MG63 (cell line): ENCODE results near the gene CYGB. TPM values are rescaled to one million over a fixed set of nuclear protein-coding genes. Genes with fewer than 3 reads are reported as not detected.
A peak's percentile ranks its signal among the peaks of the same experiment; 100 is the strongest.

Experiments
- DNase-seq: peaks from one replicate; pipeline ENCODE4 v3.0.0-alpha.2; 2020
- H3K27me3 ChIP-seq: fragments of 250-450 bp; sonication (Bioruptor Pico); 2 replicates; pipeline ENCODE4 v1.5.1; 2020; ENCODE audit warnings: mild to moderate bottlenecking, moderate library complexity
- H3K36me3 ChIP-seq: fragments of 250-450 bp; sonication (Bioruptor Pico); 2 replicates; pipeline ENCODE4 v1.5.1; 2020; ENCODE audit warnings: mild to moderate bottlenecking, moderate library complexity
- H3K4me3 ChIP-seq: fragments of 250-450 bp; sonication (Bioruptor Pico); 2 replicates; pipeline ENCODE4 v1.5.1; 2020; ENCODE audit warnings: mild to moderate bottlenecking, moderate library complexity
- H3K9me3 ChIP-seq: fragments of 250-450 bp; sonication (Bioruptor Pico); 2 replicates; pipeline ENCODE4 v1.5.1; 2020; ENCODE audit warnings: mild to moderate bottlenecking, moderate library complexity
- total RNA-seq: library from RNA; depleted of rRNA; stranded (reverse); fragments of >200 nt; shearing (Covaris generic); gene quantifications from 2 replicates; pipeline ENCODE4 v1.2.3, GENCODE V29; 2014; ENCODE audit warnings: low replicate concordance

CYGB gene
- total RNA-seq, 1 experiment from 2014 or later, result 14.0 TPM

DNA sequence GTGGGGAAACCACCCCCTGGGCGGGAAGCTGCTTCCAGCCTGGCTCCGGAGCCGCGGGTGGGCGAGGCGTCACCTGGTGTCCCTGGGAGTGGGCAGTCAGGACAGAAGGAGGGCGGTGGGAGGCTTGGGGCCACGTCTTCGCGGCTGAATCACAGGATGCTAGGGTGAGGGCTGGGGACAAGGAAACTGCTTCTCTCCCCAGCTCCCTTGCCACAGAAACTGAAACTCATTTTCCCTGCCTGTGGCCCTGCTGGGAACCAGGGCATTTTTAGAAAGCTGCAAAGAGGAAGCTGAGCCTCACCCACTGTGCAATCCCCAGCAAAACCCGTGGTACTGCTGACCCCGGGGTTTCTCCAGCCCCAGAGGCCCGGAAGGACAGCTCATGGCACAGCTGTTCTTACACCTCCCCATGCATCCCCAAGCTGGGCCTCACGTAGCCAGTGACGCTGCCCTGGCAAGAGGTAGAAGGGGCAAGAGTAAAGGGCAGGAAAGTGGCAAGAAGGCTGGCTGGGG, 44.5 kb downstream of the CYGB start:
- peaks cover 3% of the 10 kb centered on the region; the same call in 1 of the 2 replicates for H3K36me3 ChIP-seq
- no peak overlapping the region for H3K4me3 ChIP-seq
- no peaks in the 10 kb centered on the region for H3K27me3 ChIP-seq
- H3K9me3 ChIP-seq, result no peaks in the 10 kb centered on the region
- peak; percentile 80 for DNase-seq

DNA sequence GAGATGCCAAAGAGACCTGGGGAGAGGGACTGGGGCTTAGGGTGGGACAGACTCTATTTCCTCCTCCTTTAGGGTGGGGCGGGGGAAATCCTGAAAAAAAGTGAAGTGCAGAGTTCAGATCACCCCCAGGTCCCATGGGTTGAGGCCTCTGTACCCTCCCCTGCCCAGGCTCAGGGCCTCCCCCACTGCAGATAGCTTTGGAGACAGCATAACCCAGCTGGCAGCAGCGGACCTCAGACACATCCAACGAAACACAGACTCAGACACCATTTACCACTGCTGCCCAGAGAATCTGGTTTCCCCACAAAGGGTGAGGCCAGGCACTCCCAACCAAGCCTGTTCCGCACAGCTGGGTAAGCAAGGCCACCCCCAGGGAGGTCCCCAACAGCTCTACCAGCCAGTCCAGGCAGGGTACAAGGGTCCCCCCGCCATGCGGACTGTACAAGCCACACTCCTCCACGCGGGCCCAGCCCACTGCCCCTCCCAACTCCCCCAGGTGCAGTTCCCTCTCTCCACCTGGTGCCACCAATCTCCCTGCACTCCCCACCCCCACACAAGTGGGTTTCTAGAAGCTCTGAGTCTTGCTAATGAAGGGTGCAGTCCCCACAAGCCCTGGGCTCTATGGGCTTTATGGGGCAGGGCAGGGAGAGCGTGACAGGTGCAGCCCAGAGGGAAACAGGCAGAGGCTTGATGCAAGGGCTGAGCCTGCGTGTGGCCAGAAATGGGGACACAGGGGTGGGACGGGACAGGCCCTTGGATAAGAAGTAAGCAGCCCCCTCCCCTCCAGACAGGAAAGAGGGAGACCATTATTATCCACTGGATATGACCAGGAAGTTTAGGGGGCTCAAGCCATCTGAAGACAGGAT, 45.2 kb downstream of the CYGB start:
- peaks cover 7% of the 10 kb centered on the region; the same call in 1 of the 2 replicates for H3K36me3 ChIP-seq
- DNase-seq, result no peak
- H3K4me3 ChIP-seq, result no peak overlapping the region
- H3K9me3 ChIP-seq, result no peaks in the 10 kb centered on the region
- H3K27me3 ChIP-seq, result no peaks in the 10 kb centered on the region

DNA sequence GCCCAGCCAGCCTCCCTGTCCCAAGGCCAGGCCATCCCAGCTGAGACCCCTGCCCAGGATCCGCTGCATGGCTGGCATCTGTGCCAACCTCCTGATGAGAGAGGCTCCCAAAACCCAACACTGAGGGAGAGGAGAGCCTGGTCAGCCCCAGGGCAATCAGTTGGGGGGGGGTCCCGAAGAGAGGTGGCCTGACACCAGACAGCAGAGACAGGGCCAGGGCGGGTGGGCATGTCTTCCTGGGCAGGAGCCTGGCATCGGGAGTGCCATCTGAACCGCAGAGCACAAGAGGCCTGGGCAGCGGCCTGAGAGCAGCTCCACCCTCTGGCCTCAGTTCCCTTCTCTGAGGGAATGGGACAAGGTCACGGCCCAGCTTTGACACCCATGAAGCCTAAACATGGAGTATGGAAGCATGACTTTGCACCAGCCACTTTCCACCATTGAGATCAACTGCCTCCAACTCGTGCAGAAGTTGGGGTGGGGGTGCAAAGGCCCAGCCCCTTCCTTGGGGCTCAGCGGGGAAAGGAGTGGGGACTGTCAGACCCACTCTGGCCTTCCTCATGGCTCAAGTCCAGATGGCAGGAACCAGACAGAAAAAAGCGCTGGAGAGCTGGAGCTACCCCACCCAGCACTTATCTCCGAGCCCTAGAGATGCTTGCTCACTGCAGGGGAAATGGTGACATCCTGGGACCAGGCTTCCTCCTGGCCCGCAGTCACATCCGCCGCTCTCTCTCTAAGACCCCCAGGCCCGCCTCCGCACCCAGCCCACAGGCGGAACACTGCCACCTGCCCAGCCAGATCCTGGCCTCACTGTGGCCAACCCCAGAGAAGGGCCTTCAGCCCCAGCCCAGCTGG, 46.0 kb downstream of the CYGB start:
- Histone ChIP-seq H3K4me3 (no peak overlapping the region), H3K36me3 (peaks cover 8% of the 10 kb centered on the region; the same call in 1 of the 2 replicates), H3K27me3 (no peaks in the 10 kb centered on the region), H3K9me3 (no peaks in the 10 kb centered on the region)
- DNase-seq, result no peak

DNA sequence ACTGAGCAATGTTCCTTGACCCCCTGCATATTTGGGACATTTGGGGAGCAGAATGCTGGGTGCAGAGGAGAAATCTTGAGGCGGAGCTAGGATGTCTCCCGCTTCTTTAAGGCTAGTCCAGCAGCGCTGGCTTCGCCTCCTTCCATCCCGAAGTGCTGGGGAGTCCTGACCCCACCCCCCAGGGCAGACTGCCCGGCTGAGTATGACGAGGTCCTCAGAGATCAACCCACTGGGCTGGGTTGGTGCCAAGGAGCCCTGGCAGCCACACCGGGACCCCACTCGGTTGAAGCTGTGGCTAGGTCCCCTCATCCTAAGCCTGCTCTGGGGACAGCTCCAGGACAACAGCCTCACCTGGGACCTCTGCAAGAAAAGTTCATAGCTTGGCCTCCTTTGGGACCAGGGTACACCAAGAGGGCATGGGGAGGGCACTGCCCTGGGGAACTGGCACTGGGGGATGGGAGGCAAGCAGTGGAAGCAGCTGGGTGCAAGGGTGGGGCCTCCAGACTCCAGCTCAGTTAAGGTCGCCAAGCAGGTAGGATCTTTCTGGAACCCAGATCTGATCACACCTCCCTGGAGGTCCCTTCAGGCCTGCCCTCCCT, 47.3 kb downstream of the CYGB start:
- H3K27me3 ChIP-seq, result no peaks in the 10 kb centered on the region
- peaks cover 7% of the 10 kb centered on the region for H3K36me3 ChIP-seq
- no peak for DNase-seq
- no peak overlapping the region for H3K4me3 ChIP-seq
- no peaks in the 10 kb centered on the region for H3K9me3 ChIP-seq

DNA sequence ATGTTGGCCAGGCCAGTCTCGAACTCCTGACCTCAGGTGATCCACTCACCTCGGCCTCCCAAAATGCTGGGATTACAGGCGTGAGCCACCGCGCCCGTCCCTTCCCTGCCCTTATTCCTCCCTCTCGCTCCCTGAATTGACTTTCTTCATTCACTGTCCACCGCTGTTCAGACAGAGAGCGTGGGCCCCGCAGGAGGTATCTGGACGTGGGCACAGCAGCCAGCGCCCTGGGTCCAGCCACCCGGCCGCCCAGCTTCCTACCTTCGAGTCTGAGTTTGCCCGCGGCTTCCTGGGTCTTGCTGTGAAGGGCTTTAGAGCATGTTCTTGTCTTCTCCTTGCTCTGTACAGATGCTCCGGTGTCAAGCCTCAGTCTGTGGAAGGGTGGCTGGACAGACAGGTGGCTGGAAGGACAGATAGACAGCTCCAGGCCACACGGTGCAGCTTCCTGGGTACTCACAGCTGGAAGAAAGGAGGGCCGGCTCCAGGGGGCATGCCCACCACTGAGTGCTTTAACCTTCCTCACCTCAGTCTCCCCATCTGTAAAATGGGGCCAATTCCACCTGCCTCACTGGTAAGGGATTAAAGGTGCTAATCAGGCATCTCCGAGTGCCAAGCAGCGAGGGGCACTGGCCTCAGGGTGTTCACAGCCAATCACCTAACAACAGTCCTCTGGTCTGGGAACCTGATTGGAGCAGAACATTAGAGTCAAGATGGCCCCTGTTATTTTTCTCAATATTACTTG, 49.9 kb downstream of the CYGB start:
- no peaks in the 10 kb centered on the region for H3K27me3 ChIP-seq
- DNase-seq, result no peak
- H3K4me3 ChIP-seq, result no peak overlapping the region
- H3K36me3 ChIP-seq, result peaks cover 5% of the 10 kb centered on the region
- no peaks in the 10 kb centered on the region for H3K9me3 ChIP-seq

DNA sequence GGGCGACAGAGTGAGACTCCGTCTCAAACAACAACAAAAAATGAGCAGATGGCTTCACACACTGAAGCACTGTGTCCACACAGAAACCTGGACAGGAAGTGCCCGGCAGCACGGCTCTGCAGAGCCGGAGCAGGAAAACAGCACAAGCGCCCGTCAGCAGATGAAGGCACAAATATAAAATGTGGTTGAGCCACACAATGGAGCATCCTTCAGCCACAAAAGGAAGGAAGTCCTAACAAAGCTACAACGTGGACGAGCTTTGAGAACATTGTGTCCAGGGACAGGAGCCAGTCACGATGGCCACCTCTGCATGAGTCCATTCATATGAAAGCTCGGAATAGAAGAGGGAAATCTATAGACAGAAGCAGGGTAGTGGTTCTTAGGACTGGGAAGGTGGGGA, 51.9 kb downstream of the CYGB start:
- Histone ChIP-seq H3K36me3 (peaks cover 5% of the 10 kb centered on the region), H3K4me3 (no peak overlapping the region), H3K27me3 (no peaks in the 10 kb centered on the region), H3K9me3 (no peaks in the 10 kb centered on the region)
- DNase-seq, result no peak

DNA sequence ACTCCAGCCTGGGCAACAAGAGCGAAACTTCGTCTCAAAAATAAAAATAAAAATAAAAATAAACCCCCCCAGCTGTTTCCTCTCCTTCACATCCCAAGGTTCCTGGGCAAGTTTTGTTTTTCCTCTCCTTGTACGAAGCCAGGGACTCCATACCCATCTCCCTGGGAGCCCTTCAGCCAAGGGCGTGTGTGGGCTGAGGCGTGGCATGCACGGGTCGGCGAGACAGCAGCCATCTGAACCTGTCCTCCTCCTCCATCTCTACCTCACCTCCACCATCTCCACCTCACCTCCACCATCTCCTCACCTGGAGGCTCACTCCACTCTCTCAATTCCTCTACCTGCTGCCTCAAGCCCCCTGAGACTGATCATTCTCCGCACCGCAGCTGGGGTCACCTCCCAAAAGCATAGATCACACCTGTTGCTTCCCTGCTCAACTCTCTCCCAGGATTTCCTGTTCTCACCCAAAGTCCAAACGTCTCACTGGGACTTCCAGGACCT, 53.2 kb downstream of the CYGB start:
- Histone ChIP-seq H3K4me3 (no peak overlapping the region), H3K9me3 (no peaks in the 10 kb centered on the region), H3K27me3 (no peaks in the 10 kb centered on the region), H3K36me3 (peaks cover 5% of the 10 kb centered on the region)
- DNase-seq, result no peak

DNA sequence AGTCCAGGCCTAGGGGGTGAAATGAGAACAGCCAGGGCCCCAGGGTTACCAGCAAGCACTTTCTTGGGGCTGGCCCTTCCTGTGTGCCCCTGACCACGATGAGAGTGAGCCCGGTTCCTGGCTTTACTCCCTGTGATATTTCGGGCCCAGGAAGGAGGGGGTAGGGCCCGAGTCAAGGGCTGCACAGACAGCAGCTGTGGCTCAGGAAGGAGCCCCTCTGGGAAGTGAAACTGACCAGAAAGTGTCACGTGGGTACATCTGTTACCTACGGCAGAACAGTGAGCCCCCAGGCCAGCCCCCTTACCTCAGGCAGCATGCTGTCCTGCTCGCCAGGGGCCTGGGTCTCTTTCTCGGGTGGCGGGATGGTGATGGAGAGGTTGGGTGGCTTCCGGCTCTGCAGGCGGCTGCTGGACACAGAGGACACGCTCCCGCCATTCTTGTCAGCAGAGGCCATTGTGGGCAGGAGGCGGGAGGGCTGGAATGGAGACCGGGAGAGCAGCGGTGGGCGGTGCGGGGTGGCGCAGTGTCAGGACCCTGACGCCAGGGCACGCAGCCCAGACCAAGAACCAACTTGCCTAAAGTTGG, 56.3 kb downstream of the CYGB start:
- Histone ChIP-seq H3K36me3 (no peaks in the 10 kb centered on the region; the same call in 1 of the 2 replicates), H3K9me3 (no peaks in the 10 kb centered on the region), H3K27me3 (no peaks in the 10 kb centered on the region), H3K4me3 (no peak overlapping the region)
- DNase-seq, result no peak

DNA sequence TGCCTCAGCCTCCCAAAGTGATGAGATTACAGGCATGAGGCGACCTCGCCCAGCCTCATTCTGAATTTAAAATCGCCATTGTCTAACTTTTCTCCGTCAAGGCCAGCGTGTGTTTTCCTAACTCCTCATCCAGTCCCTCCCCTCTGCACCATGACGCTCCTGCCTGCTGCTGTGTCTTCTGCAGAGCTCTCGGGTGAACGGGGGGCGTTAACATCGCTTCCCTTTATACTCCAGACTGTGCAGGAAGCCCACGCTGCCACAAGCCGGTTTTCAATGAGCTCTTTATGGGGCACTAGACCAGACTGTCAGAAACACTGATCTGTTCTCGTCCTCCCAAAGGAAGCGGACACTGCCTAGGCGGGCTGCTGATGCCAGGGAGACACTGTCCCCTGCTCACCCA, 56.9 kb downstream of the CYGB start:
- no peaks in the 10 kb centered on the region; the same call in 1 of the 2 replicates for H3K36me3 ChIP-seq
- DNase-seq, result no peak
- H3K4me3 ChIP-seq, result no peak overlapping the region
- H3K27me3 ChIP-seq, result no peaks in the 10 kb centered on the region
- H3K9me3 ChIP-seq, result no peaks in the 10 kb centered on the region

DNA sequence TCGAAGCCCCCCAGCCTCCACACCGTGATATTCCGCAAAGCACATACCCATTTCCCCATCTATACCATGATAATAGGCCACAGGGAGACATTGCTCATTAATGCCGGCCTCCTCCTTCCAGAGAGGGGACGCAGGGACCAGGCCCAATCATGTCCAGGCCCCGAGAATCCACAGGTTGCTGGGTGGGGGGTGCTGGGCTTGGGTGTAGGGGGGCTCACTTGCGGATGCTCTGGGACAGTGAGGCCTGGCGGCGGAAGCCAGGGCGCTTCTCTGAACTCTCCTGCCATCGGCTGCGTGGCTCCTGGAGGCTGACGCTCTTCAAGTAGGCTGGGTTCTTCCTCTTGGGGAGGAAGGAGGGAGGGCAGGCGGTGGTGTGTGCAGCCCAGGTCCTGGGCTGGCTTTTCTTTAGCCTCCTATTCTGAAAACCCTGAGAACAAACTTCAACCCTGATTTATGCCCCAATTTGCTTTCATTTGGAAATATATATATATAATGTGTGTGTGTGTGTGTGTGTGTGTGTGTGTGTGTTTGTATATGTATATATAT, 57.9 kb downstream of the CYGB start:
- Histone ChIP-seq H3K36me3 (no peaks in the 10 kb centered on the region; the same call in 1 of the 2 replicates), H3K4me3 (no peak overlapping the region)
- DNase-seq, result no peak

DNA sequence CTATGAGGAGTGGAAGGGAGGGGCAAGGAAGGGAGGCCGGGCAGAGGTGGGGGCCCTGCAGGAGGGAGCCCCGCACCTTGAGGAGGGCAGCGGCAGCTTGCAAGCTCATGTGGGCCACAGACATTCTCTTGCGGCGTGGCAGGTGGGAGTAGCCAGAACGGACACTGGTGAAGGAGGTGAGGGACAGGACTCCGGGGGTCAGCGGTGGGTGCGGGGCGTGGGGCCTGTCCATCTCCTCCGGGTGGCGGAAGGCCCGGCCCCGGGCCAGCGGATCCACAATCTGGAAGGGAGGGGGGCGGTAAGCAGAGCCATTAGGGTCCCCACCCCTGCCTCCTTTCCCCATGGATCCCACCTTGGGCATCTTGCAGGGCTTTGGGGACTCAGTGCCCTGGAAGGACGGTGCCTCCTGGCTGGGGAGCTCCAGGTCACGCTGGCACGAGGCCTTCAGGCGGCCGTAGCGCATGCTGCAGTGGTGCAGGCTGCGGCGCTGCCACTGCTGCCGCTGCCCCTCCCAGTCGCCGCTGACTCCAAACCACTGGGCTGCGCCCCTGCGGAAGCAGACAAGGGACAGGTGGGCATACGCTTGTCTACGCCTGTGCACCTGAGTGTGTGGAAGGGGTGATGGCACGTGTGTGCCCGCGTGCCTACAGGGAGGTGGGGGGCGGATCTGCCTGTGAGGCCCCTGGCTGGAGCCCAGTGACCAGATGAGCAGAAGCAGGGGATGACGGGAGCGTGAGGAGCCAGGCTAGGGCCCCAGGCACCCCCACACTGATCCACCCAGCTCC, 58.6 kb downstream of the CYGB start:
- Histone ChIP-seq H3K36me3 (no peaks in the 10 kb centered on the region; the same call in 1 of the 2 replicates), H3K4me3 (no peak overlapping the region), H3K27me3 (no peaks in the 10 kb centered on the region), H3K9me3 (no peaks in the 10 kb centered on the region)
- DNase-seq, result no peak

More for the DNA sequence above, 57.9 kb downstream of the CYGB start:
- Histone ChIP-seq H3K9me3 (no peaks in the 10 kb centered on the region), H3K27me3 (no peaks in the 10 kb centered on the region)

DNA sequence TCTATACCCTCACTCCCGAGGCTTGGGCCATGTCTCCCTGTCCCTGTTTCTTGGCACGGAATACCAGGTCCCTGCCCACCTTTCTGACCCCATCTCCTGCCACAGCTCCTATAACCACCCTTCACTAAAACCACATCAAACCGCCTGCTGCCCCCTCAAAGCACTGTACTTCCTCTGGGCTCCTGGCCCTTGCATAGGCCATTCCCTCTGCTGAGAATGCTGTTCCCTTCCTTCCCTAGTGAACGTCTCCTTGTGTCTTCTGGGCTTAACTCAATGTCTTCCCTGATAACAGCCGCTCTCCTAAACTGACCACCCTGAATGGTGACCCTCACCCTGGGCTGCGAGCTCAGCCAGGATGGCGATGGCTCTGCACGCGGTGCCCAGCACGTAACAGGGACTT, 59.4 kb downstream of the CYGB start:
- Histone ChIP-seq H3K9me3 (no peaks in the 10 kb centered on the region), H3K4me3 (no peak overlapping the region), H3K27me3 (no peaks in the 10 kb centered on the region), H3K36me3 (peaks cover 6% of the 10 kb centered on the region)
- DNase-seq, result no peak

DNA sequence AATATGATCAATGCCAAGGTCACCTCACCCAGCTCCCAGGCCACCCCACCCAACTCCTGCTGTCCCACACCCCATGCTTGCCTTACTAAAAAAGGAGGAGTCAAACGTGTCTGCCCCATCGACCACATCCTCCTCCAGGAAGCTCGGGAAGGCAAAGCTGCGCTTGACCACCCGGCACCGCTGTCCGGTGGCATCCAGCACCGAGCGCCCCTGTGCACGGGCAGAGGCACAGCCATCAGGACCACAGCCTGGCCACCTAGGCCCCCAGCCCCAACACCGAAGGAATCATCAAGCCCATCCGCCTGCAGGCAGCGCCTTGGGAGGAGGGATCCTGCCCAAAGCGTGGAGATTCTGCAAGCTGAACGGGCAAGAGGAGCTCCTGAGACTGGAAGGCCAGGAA, 59.9 kb downstream of the CYGB start:
- peaks cover 8% of the 10 kb centered on the region for H3K36me3 ChIP-seq
- no peaks in the 10 kb centered on the region for H3K27me3 ChIP-seq
- H3K4me3 ChIP-seq, result no peak overlapping the region
- no peaks in the 10 kb centered on the region for H3K9me3 ChIP-seq
- no peak for DNase-seq
